ENCODE measurements around the gene TFPI. TPM values are rescaled to one million over a fixed set of nuclear protein-coding genes. Genes with fewer than 3 reads are reported as not detected.
"Not testable (repeated sequence)": the region's sequence is repeated elsewhere in the genome, so short reads cannot be mapped to it uniquely, and the experiment has no call there.

Gene TFPI
- total and polyA plus RNA-seq, 4 experiments from 2014 or later, result not detected

DNA sequence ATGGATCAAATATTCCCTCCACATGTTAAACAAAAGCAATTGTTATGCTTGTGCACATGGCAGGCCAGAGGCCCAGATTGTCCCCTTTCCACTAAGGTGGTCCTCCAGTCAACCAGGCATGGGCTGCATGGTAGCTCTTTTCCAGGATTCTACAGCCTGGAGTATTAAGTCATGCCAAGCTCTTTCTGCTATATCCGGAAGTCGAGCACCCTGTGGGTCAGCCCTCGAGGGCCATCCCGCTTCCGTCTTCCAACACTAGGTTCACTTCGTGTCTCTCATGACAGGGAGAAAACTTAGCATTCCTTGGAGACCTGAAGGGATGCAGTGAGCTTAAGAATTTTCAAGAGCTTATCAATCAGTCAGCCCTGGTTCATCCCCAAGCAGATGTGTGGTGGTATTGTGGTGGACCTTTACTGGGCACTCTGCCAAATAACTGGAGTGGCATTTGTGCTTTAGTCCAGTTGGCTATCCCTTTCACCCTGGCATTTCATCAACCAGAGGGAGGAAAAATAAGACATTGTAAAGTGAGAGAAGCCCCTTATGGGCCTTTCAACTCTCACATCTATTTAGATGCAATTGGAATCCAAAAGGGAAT is 39.9 kb downstream of the TFPI start:
- H3K36me3 ChIP-seq (ENCODE audit: insufficient read depth, low read length); H3K9me3 ChIP-seq (ENCODE audit: control insufficient read depth in 1 of 2, low read length in 2 of 2); H3K4me3 Mint-ChIP-seq; H3K27me3 ChIP-seq (ENCODE audit: insufficient read depth, low read length); POLR2A ChIA-PET (ENCODE audit: partially characterized antibody); intact Hi-C loops (cut with micrococcal nuclease); CTCF ChIA-PET (ENCODE audit: partially characterized antibody); H3K36me3 Mint-ChIP-seq; H3K4me1 Mint-ChIP-seq; H3K27me3 Mint-ChIP-seq; H3K27ac ChIP-seq (ENCODE audit: low read depth, low read length); DNase-seq; H3K4me3 ChIP-seq (ENCODE audit: low read length in 2 of 2); H3K4me1 ChIP-seq (ENCODE audit: insufficient read depth, low read length): not testable (repeated sequence)
- Mint-ChIP-seq H3K9me3 (peaks cover 0 to 15% (median 7%) of the 10 kb centered on the region in 8 donors), H3K27ac (peak overlapping the region in 1 of 7 donors; percentile 29)

DNA sequence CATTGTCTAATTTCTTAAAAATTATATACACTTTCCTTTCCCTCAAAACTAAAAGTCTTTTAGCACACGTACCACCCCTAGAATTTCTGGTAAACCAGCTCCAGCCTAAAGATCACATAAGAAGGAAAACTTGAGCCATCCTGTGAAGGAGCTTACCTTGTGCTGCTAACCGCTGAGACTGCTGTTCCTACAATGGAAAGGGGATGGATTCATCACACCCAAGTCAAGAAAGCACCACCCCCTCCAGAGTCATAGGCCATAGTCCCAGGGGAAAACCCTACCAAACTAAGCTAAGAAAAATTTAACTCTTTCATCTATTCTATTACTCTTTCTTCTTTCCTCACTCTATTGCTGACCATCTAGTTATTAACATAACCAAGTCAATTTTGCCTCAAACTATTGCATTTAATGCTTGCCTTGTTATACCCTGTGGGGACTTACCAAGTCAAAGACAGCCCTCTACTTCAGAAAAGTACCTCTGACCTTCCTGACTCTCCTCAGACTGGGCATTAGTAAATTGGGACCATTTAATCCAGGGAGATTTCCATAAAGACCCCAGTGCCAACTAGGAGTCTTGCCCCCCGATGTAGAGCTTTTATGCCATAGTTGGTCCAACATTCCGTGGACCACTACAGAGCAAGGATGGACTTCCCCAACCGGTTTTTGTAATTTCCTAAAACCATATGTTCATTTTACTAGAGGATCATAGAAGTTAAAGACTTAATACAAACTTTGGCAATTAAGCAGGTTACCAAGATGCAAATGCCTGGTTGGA is 40.6 kb downstream of the TFPI start:
- H3K27ac Mint-ChIP-seq; H3K27me3 Mint-ChIP-seq; DNase-seq; H3K4me3 ChIP-seq (ENCODE audit: low read length in 2 of 2); H3K36me3 Mint-ChIP-seq; H3K4me1 Mint-ChIP-seq; H3K27ac ChIP-seq (ENCODE audit: low read depth, low read length); H3K36me3 ChIP-seq (ENCODE audit: insufficient read depth, low read length); H3K4me3 Mint-ChIP-seq; POLR2A ChIA-PET (ENCODE audit: partially characterized antibody); H3K4me1 ChIP-seq (ENCODE audit: insufficient read depth, low read length); H3K9me3 ChIP-seq (ENCODE audit: control insufficient read depth in 1 of 2, low read length in 2 of 2); H3K27me3 ChIP-seq (ENCODE audit: insufficient read depth, low read length); intact Hi-C loops (cut with micrococcal nuclease); CTCF ChIA-PET (ENCODE audit: partially characterized antibody): not testable (repeated sequence)
- H3K9me3 Mint-ChIP-seq, result peaks cover 0 to 12% (median 6%) of the 10 kb centered on the region in 8 donors

- no peak for DNase-seq
- intact Hi-C loops (cut with micrococcal nuclease), result no loop called here
- no peaks in the 10 kb centered on the region for H3K36me3 ChIP-seq (ENCODE audit: insufficient read depth, low read length)
- H3K4me1 Mint-ChIP-seq, result no peaks in the 10 kb centered on the region
- no peaks in the 10 kb centered on the region for H3K27me3 ChIP-seq (ENCODE audit: insufficient read depth, low read length)
- no peaks in the 10 kb centered on the region for H3K36me3 Mint-ChIP-seq
- H3K4me3 ChIP-seq (ENCODE audit: low read length in 2 of 2), result no peak overlapping the region
- no peak overlapping the region for H3K4me3 Mint-ChIP-seq
- CTCF ChIA-PET (ENCODE audit: partially characterized antibody), result no interaction called here
- no peaks in the 10 kb centered on the region for H3K9me3 ChIP-seq (ENCODE audit: control insufficient read depth in 1 of 2, low read length in 2 of 2)
- no peak overlapping the region for H3K27ac Mint-ChIP-seq
- POLR2A ChIA-PET (ENCODE audit: partially characterized antibody), result no interaction called here
- H3K4me1 ChIP-seq (ENCODE audit: insufficient read depth, low read length), result no peaks in the 10 kb centered on the region
- H3K27me3 Mint-ChIP-seq, result peaks cover 0 to 3% of the 10 kb centered on the region in 2 donors
- H3K27ac ChIP-seq (ENCODE audit: low read depth, low read length), result no peak overlapping the region
- H3K9me3 Mint-ChIP-seq, result peaks cover 0 to 10% (median 1%) of the 10 kb centered on the region in 8 donors
Measured at GRCh38 chr2:187511356-187512315, 42.6 kb downstream of the TFPI start.

- H3K4me1 Mint-ChIP-seq; DNase-seq; CTCF ChIA-PET (ENCODE audit: partially characterized antibody); H3K36me3 Mint-ChIP-seq; H3K27ac ChIP-seq (ENCODE audit: low read depth, low read length); H3K9me3 Mint-ChIP-seq; intact Hi-C loops (cut with micrococcal nuclease); H3K27me3 Mint-ChIP-seq; H3K4me3 Mint-ChIP-seq; H3K36me3 ChIP-seq (ENCODE audit: insufficient read depth, low read length); H3K27ac Mint-ChIP-seq; H3K4me1 ChIP-seq (ENCODE audit: insufficient read depth, low read length); POLR2A ChIA-PET (ENCODE audit: partially characterized antibody); H3K9me3 ChIP-seq (ENCODE audit: control insufficient read depth in 1 of 2, low read length in 2 of 2); H3K4me3 ChIP-seq (ENCODE audit: low read length in 2 of 2); H3K27me3 ChIP-seq (ENCODE audit: insufficient read depth, low read length): not testable (repeated sequence)
Measured at GRCh38 chr2:187510419-187511355, 43.5 kb downstream of the TFPI start.

GRCh38 chr2:187509667-187510417 is 44.4 kb downstream of the TFPI start:
- Histone ChIP-seq H3K27me3 (ENCODE audit: insufficient read depth, low read length) (no peaks in the 10 kb centered on the region), H3K4me1 (ENCODE audit: insufficient read depth, low read length) (no peaks in the 10 kb centered on the region), H3K9me3 (ENCODE audit: control insufficient read depth in 1 of 2, low read length in 2 of 2) (no peaks in the 10 kb centered on the region), H3K36me3 (ENCODE audit: insufficient read depth, low read length) (no peaks in the 10 kb centered on the region), H3K4me3 (ENCODE audit: low read length in 2 of 2) (no peak overlapping the region), H3K27ac (ENCODE audit: low read depth, low read length) (no peak overlapping the region)
- ChIA-PET CTCF (ENCODE audit: partially characterized antibody) (no interaction called here), POLR2A (ENCODE audit: partially characterized antibody) (no interaction called here)
- Mint-ChIP-seq H3K36me3 (no peaks in the 10 kb centered on the region), H3K27ac (no peak overlapping the region), H3K9me3 (peaks cover 0 to 10% (median 0%) of the 10 kb centered on the region in 8 donors), H3K4me1 (no peaks in the 10 kb centered on the region), H3K27me3 (peaks cover 0 to 3% of the 10 kb centered on the region in 2 donors), H3K4me3 (no peak overlapping the region)
- intact Hi-C loops (cut with micrococcal nuclease), result no loop called here
- no peak for DNase-seq

DNA sequence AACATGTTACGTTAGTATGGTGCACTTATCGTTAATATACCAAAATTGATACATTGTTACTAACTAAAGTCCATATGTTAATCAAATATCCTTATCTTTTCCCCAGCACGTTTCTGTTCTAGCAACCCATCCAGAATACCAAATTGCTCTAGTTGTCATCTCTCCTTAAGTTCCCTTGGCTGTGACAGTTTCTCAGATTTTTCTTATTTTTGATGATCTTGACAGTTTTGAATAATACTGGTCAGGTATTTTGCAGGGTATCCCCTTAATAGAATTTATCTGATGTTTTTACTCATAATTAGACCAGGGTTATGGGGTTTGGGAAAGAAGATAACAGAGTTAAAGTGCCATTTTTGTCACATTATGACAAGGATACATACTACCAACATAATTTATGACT is 47.8 kb downstream of the TFPI start:
- Mint-ChIP-seq H3K27me3 (peaks cover 0 to 2% of the 10 kb centered on the region in 2 donors), H3K9me3 (peaks cover 0 to 8% (median 0%) of the 10 kb centered on the region in 8 donors), H3K27ac (no peak overlapping the region), H3K36me3 (no peaks in the 10 kb centered on the region), H3K4me1 (no peaks in the 10 kb centered on the region), H3K4me3 (no peak overlapping the region)
- no peaks in the 10 kb centered on the region for H3K27me3 ChIP-seq (ENCODE audit: insufficient read depth, low read length)
- DNase-seq, result no peak
- no peaks in the 10 kb centered on the region for H3K9me3 ChIP-seq (ENCODE audit: control insufficient read depth in 1 of 2, low read length in 2 of 2)
- H3K36me3 ChIP-seq (ENCODE audit: insufficient read depth, low read length), result no peaks in the 10 kb centered on the region
- no peak overlapping the region for H3K27ac ChIP-seq (ENCODE audit: low read depth, low read length)
- CTCF ChIA-PET (ENCODE audit: partially characterized antibody), result no interaction called here
- POLR2A ChIA-PET (ENCODE audit: partially characterized antibody), result no interaction called here
- intact Hi-C loops (cut with micrococcal nuclease), result no loop called here
- H3K4me1 ChIP-seq (ENCODE audit: insufficient read depth, low read length), result no peaks in the 10 kb centered on the region
- H3K4me3 ChIP-seq (ENCODE audit: low read length in 2 of 2), result no peak overlapping the region

All from CD4-positive, alpha-beta memory T cell (primary cell).